ENCODE measurements around the gene UBC. TPM values are rescaled to one million over a fixed set of nuclear protein-coding genes. Genes with fewer than 3 reads are reported as not detected.

The UBC gene
- total RNA-seq, 1 donor from 2014 or later: 778 TPM

GRCh38 chr12:124878795-124879516 lies 35.5 kb downstream of the UBC start:
- intact Hi-C loops (cut with micrococcal nuclease): no loop called here
- H3K36me3 Mint-ChIP-seq (ENCODE audit: low read depth): peaks cover 2% of the 10 kb centered on the region
- DNase-seq: no peak
- H3K9me3 Mint-ChIP-seq: no peaks in the 10 kb centered on the region
- peaks cover 4% of the 10 kb centered on the region for H3K27me3 Mint-ChIP-seq
- no peak overlapping the region for H3K27ac Mint-ChIP-seq
- H3K4me1 Mint-ChIP-seq: peaks cover 8% of the 10 kb centered on the region
- no peak overlapping the region for H3K4me3 Mint-ChIP-seq

- Mint-ChIP-seq H3K9me3 (no peaks in the 10 kb centered on the region), H3K4me3 (no peak overlapping the region), H3K36me3 (ENCODE audit: low read depth) (peaks cover 2% of the 10 kb centered on the region), H3K4me1 (peaks cover 11% of the 10 kb centered on the region), H3K27me3 (peaks cover 4% of the 10 kb centered on the region), H3K27ac (no peak overlapping the region)
- intact Hi-C loops (cut with micrococcal nuclease): no loop called here
- no peak for DNase-seq
These were observed 37.0 kb downstream of the UBC start for GRCh38 chr12:124877423-124877822.

DNA sequence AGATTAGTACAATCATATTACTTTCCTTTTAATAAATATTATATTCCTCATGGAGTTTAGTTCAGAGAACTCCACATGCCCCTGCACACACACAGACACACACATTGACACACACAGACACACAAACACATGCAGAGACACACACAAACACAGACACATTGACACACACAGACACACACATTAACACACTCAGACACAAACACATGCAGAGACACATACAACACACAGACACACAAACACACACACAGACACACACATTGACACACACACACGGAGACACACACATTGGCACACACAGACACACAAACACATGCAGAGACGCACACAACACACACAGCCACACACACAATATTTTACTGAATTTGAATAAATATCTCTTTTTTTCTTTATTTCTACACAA lies 38.3 kb downstream of the UBC start:
- Mint-ChIP-seq H3K4me3 (no peak overlapping the region), H3K27me3 (peaks cover 4% of the 10 kb centered on the region), H3K9me3 (no peaks in the 10 kb centered on the region), H3K4me1 (peaks cover 6% of the 10 kb centered on the region), H3K36me3 (ENCODE audit: low read depth) (no peaks in the 10 kb centered on the region), H3K27ac (no peak overlapping the region)
- intact Hi-C loops (cut with micrococcal nuclease): no loop called here
- no peak for DNase-seq

- Mint-ChIP-seq H3K9me3 (no peaks in the 10 kb centered on the region), H3K4me3 (no peak overlapping the region), H3K36me3 (ENCODE audit: low read depth) (no peaks in the 10 kb centered on the region), H3K27ac (no peak overlapping the region), H3K4me1 (peaks cover 3% of the 10 kb centered on the region), H3K27me3 (peaks cover 4% of the 10 kb centered on the region)
- intact Hi-C loops (cut with micrococcal nuclease): no loop called here
- no peak for DNase-seq
These were observed 38.7 kb downstream of the UBC start for GRCh38 chr12:124875803-124876132.

DNA sequence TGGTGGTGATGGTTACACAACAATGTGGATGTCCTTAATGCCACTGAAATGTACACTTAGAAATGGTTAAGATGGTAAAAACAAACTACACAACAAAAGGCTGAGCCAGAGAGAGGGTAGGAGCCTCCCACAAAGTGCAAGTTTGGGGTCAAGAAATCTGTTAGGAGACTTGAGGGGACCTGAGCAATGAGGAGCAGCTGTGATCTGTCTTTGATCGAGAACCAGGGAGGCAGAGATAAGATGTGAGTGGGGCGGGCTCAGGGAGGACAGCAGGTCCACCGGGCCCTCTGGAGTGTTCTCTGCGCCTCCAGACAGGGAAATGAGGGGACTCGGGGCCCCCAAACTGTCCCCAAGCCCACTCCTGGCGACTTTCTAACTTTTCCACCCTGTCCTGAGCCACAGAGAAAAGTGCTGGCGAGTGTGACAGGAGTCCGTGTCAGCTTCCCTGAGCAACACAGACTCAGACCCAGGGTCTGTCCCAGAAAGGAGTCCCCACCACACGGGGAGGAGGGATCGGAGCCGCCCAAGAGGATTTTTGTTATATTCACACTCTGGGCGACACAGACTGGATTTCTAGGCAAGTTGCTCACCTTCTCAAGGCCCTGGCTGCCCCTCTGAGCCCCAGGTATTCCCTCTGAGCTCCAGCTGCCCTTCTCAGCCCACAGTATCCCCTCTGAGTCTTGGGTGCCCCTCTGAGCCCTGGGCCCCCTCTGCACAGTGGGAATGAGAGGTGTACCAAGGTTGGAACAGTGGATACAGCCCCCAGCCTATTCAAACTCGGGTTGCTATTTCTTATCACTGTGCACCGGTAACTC lies 39.3 kb downstream of the UBC start:
- no peak for DNase-seq
- no peaks in the 10 kb centered on the region for H3K9me3 Mint-ChIP-seq
- peaks cover 4% of the 10 kb centered on the region for H3K27me3 Mint-ChIP-seq
- no peak overlapping the region for H3K27ac Mint-ChIP-seq
- H3K36me3 Mint-ChIP-seq (ENCODE audit: low read depth): no peaks in the 10 kb centered on the region
- intact Hi-C loops (cut with micrococcal nuclease): no loop called here
- peaks cover 2% of the 10 kb centered on the region for H3K4me1 Mint-ChIP-seq
- no peak overlapping the region for H3K4me3 Mint-ChIP-seq

DNA sequence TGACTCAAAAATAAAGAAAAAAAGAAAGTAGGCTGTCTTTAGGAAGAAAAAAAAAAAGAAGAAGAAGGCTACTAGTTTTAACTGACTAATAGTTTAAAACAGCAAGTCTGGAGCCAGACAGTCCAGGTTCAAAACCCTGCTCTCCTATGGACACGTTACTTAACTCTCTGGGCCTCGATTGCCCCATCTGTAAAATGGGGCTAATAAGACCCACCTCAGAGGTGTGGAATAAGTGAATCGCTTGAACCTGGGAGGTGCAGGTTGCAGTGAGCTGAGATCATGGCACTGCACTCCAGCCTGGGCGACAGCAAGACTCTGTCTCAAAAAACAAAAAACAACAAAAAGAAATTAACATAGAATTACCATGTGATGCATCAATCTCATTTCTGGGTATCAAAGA lies 40.3 kb downstream of the UBC start:
- Mint-ChIP-seq H3K4me1 (peaks cover 5% of the 10 kb centered on the region), H3K27me3 (peaks cover 7% of the 10 kb centered on the region), H3K36me3 (ENCODE audit: low read depth) (no peaks in the 10 kb centered on the region), H3K27ac (no peak overlapping the region), H3K4me3 (no peak overlapping the region), H3K9me3 (no peaks in the 10 kb centered on the region)
- no peak for DNase-seq
- intact Hi-C loops (cut with micrococcal nuclease): no loop called here

DNA sequence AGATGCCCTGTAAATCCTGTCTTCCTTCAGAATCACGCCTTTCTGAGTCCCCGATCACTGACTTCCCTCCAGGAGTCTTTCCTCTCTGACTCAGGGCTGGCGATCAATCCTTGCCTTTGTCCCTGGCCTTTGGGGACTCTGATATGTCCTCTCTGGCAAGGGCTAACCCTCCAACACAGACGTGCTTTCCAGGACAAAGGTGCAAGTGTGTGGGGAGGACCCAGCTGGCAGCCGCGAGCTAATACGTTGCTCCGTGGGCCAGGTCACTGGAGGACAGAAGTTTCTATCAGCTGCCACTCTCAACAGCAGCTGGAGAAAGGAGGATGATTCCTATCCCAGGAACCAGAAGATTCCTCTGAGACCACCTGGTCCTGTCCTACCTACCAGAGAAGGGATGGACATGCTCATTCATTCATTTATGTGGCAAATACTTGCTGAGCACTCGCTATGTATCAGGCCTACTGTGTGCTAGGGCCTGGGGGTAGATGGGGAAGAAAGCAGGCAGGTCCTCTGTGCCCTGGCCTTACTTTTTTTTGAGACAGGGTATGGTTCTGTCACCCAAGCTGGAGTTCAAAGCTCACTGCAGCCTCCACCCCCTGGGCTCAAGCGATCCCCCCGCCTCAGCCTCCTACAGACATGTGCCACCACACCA lies 42.3 kb downstream of the UBC start:
- H3K36me3 Mint-ChIP-seq (ENCODE audit: low read depth): no peaks in the 10 kb centered on the region
- H3K27ac Mint-ChIP-seq: no peak overlapping the region
- intact Hi-C loops (cut with micrococcal nuclease): no loop called here
- no peaks in the 10 kb centered on the region for H3K9me3 Mint-ChIP-seq
- no peak for DNase-seq
- peaks cover 11% of the 10 kb centered on the region for H3K4me1 Mint-ChIP-seq
- H3K4me3 Mint-ChIP-seq: no peak overlapping the region
- peaks cover 11% of the 10 kb centered on the region for H3K27me3 Mint-ChIP-seq

DNA sequence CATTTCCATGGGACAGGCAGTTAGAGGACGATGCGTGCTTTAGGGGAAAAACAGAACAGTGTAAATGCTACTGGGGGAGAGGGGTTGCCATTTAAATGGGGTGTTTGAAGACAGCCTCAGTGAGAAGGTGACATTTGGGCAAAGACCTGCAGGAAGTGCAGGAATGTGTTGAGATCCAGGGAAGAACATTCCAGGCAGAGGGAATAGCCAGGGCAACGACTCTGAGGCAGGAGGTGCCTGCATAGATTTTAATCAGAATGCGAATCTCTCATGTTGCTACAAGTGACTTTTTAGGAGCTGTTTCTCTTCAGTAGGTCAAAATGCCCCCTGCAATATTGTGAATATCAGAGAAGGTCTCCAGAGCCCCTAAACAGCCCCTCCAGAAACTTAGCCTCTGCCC lies 43.2 kb downstream of the UBC start:
- intact Hi-C loops (cut with micrococcal nuclease): no loop called here
- H3K9me3 Mint-ChIP-seq: no peaks in the 10 kb centered on the region
- peaks cover 11% of the 10 kb centered on the region for H3K27me3 Mint-ChIP-seq
- no peak overlapping the region for H3K4me3 Mint-ChIP-seq
- no peaks in the 10 kb centered on the region for H3K36me3 Mint-ChIP-seq (ENCODE audit: low read depth)
- no peak overlapping the region for H3K27ac Mint-ChIP-seq
- H3K4me1 Mint-ChIP-seq: peaks cover 11% of the 10 kb centered on the region
- DNase-seq: no peak

- intact Hi-C loops (cut with micrococcal nuclease): no loop called here
- Mint-ChIP-seq H3K9me3 (no peaks in the 10 kb centered on the region), H3K4me1 (peaks cover 11% of the 10 kb centered on the region), H3K27me3 (peaks cover 9% of the 10 kb centered on the region), H3K4me3 (no peak overlapping the region), H3K36me3 (ENCODE audit: low read depth) (no peaks in the 10 kb centered on the region), H3K27ac (no peak overlapping the region)
- DNase-seq: no peak
These were observed 43.9 kb downstream of the UBC start for GRCh38 chr12:124870515-124870914.

GRCh38 chr12:124869059-124869665 lies 45.3 kb downstream of the UBC start:
- H3K9me3 Mint-ChIP-seq: no peaks in the 10 kb centered on the region
- intact Hi-C loops (cut with micrococcal nuclease): loop anchor here (10.0 kb wide), 1 partner anchor 94 kb away; no protein-coding TSS in a partner anchor
- H3K27ac Mint-ChIP-seq: no peak overlapping the region
- no peak overlapping the region for H3K4me3 Mint-ChIP-seq
- peaks cover 15% of the 10 kb centered on the region for H3K4me1 Mint-ChIP-seq
- no peaks in the 10 kb centered on the region for H3K36me3 Mint-ChIP-seq (ENCODE audit: low read depth)
- H3K27me3 Mint-ChIP-seq: peaks cover 9% of the 10 kb centered on the region
- no peak for DNase-seq

DNA sequence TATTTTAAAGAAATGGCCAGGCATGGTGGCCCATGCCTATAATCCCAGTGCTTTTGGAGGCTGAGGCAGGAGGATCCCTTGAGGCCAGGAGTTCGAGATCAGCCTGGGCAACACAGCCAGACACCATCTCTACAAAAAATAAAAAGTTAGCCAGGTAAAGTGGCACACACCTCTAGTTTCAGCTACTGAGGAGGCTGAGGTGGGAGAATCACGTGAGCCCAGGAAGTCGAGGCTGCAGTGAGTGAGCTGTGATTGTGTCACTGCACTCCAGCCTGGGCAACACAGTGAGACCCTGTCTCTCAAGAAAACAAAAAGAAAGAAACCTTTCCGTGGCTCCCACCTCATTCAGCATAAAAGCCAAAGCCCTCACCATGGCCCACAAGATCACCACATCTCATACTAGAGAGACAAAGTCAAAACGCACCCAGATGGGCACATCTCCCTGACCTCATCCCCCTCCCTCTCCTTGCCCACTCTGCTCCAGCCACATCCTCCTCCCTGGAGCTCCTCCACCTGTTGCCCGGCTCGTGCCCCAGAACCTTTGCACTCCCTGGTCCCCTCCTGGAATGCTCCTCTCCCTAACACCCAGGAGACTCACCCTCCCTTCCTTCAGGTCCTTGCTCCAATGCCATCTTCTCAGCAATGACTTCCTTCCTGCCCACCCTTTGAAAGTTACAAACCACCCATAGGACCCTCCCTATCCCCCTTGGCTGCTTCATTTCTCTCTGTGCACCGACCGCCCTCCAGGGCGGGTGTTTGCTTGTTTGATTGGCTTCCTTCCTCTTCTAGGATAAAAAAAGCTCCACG lies 46.0 kb downstream of the UBC start:
- H3K27me3 Mint-ChIP-seq: peaks cover 9% of the 10 kb centered on the region
- no peaks in the 10 kb centered on the region for H3K9me3 Mint-ChIP-seq
- H3K4me3 Mint-ChIP-seq: no peak overlapping the region
- H3K36me3 Mint-ChIP-seq (ENCODE audit: low read depth): no peaks in the 10 kb centered on the region
- DNase-seq: no peak
- intact Hi-C loops (cut with micrococcal nuclease): loop anchor here (10.0 kb wide), 1 partner anchor 94 kb away; no protein-coding TSS in a partner anchor
- no peak overlapping the region for H3K27ac Mint-ChIP-seq
- peaks cover 16% of the 10 kb centered on the region for H3K4me1 Mint-ChIP-seq

GRCh38 chr12:124867401-124867930 lies 47.0 kb downstream of the UBC start:
- Mint-ChIP-seq H3K27ac (no peak overlapping the region), H3K4me3 (no peak overlapping the region), H3K9me3 (no peaks in the 10 kb centered on the region), H3K36me3 (ENCODE audit: low read depth) (no peaks in the 10 kb centered on the region), H3K27me3 (peaks cover 13% of the 10 kb centered on the region), H3K4me1 (peaks cover 21% of the 10 kb centered on the region)
- intact Hi-C loops (cut with micrococcal nuclease): loop anchor here (10.0 kb wide), 1 partner anchor 93 kb away; no protein-coding TSS in a partner anchor
- DNase-seq: no peak

GRCh38 chr12:124866883-124867400 lies 47.5 kb downstream of the UBC start:
- H3K4me3 Mint-ChIP-seq: no peak overlapping the region
- H3K4me1 Mint-ChIP-seq: peaks cover 25% of the 10 kb centered on the region
- no peaks in the 10 kb centered on the region for H3K9me3 Mint-ChIP-seq
- no peak overlapping the region for H3K27ac Mint-ChIP-seq
- H3K27me3 Mint-ChIP-seq: peaks cover 13% of the 10 kb centered on the region
- intact Hi-C loops (cut with micrococcal nuclease): loop anchor here (10.0 kb wide), 1 partner anchor 92 kb away; no protein-coding TSS in a partner anchor
- no peak for DNase-seq
- H3K36me3 Mint-ChIP-seq (ENCODE audit: low read depth): no peaks in the 10 kb centered on the region
